Stomach smooth muscle (tissue), 2 donors: Measurements from ENCODE around the gene METTL27.
"Not testable (repeated sequence)": the region's sequence is repeated elsewhere in the genome, so short reads cannot be mapped to it uniquely, and the experiment has no call there.

ENCODE experiments used
- H3K27ac ChIP-seq: one replicate; pipeline ENCODE4 v1.7.0; 2013; ENCODE audit warnings: mild to moderate bottlenecking, low read length, inconsistent platforms
- H3K27me3 ChIP-seq, 2 donors: one replicate each; pipeline ENCODE4 v1.7.0; 2013; ENCODE audit warnings: low read length in 2 of 2; ENCODE audit not compliant: insufficient read depth in 2 of 2, control insufficient read depth in 1 of 2
- H3K36me3 ChIP-seq, 2 donors: one replicate each; pipeline ENCODE4 v1.7.0; 2013; ENCODE audit warnings: low read length in 2 of 2; ENCODE audit not compliant: control insufficient read depth in 2 of 2, insufficient read depth in 2 of 2
- H3K4me1 ChIP-seq: one replicate; pipeline ENCODE4 v1.7.0; 2013; ENCODE audit warnings: low read length; ENCODE audit not compliant: control insufficient read depth, insufficient read depth
- H3K4me3 ChIP-seq, 2 donors: one replicate each; pipeline ENCODE4 v1.7.0; 2013; ENCODE audit warnings: low read length in 2 of 2
- H3K9ac ChIP-seq, 2 donors: one replicate each; pipeline ENCODE4 v1.7.0; 2013; ENCODE audit warnings: low read length in 2 of 2, mild to moderate bottlenecking in 1 of 2
- H3K9me3 ChIP-seq, 2 donors: one replicate each; pipeline ENCODE4 v1.7.0; 2013; ENCODE audit warnings: low read length in 2 of 2; ENCODE audit not compliant: control insufficient read depth in 2 of 2
- donor health status: healthy.
- donor health status: Pancreatic carcinoma.

The METTL27 gene

GRCh38 chr7:73847941-73848723, 5.8 kb upstream of the METTL27 start:
- H3K27ac ChIP-seq = no peak overlapping the region
- H3K9me3 ChIP-seq = no peaks in the 10 kb centered on the region
- no peaks in the 10 kb centered on the region for H3K27me3 ChIP-seq
- no peaks in the 10 kb centered on the region for H3K36me3 ChIP-seq
- no peak overlapping the region for H3K4me3 ChIP-seq
- H3K4me1 ChIP-seq = peaks cover 9% of the 10 kb centered on the region
- no peak overlapping the region for H3K9ac ChIP-seq

GRCh38 chr7:73845701-73846195, 3.4 kb upstream of the METTL27 start:
- H3K27me3 ChIP-seq, H3K4me3 ChIP-seq, H3K9me3 ChIP-seq, H3K27ac ChIP-seq, H3K9ac ChIP-seq, H3K36me3 ChIP-seq: not testable (repeated sequence)
- peaks cover 20% of the 10 kb centered on the region for H3K4me1 ChIP-seq

GRCh38 chr7:73844848-73845460, 2.6 kb upstream of the METTL27 start:
- no peaks in the 10 kb centered on the region for H3K27me3 ChIP-seq
- no peak overlapping the region for H3K4me3 ChIP-seq
- no peaks in the 10 kb centered on the region for H3K36me3 ChIP-seq
- peaks cover 20% of the 10 kb centered on the region for H3K4me1 ChIP-seq
- H3K9me3 ChIP-seq = no peaks in the 10 kb centered on the region
- H3K27ac ChIP-seq = no peak overlapping the region
- no peak overlapping the region for H3K9ac ChIP-seq

GRCh38 chr7:73844131-73844547, 1.8 kb upstream of the METTL27 start:
- H3K4me1 ChIP-seq = peaks cover 14% of the 10 kb centered on the region
- no peaks in the 10 kb centered on the region for H3K27me3 ChIP-seq
- H3K27ac ChIP-seq = no peak overlapping the region
- no peaks in the 10 kb centered on the region for H3K36me3 ChIP-seq
- no peak overlapping the region for H3K9ac ChIP-seq
- H3K4me3 ChIP-seq = no peak overlapping the region
- no peaks in the 10 kb centered on the region for H3K9me3 ChIP-seq

- H3K4me1 ChIP-seq = peaks cover 13% of the 10 kb centered on the region
- no peaks in the 10 kb centered on the region for H3K9me3 ChIP-seq
- H3K27ac ChIP-seq = no peak overlapping the region
Observed at GRCh38 chr7:73841689-73842066, 638 bp downstream of the METTL27 start.

GRCh38 chr7:73840715-73841379, 1.5 kb downstream of the METTL27 start:
- H3K4me1 ChIP-seq = peaks cover 13% of the 10 kb centered on the region
- H3K9ac ChIP-seq = no peak overlapping the region
- no peak overlapping the region for H3K27ac ChIP-seq
- no peaks in the 10 kb centered on the region for H3K9me3 ChIP-seq
- no peaks in the 10 kb centered on the region for H3K27me3 ChIP-seq
- H3K36me3 ChIP-seq = no peaks in the 10 kb centered on the region
- H3K4me3 ChIP-seq = no peak overlapping the region

More at GRCh38 chr7:73841689-73842066, 638 bp downstream of the METTL27 start:
- no peaks in the 10 kb centered on the region for H3K36me3 ChIP-seq
- H3K9ac ChIP-seq = peak overlapping the region; percentile 74 to 75
- H3K4me3 ChIP-seq = peak overlapping the region; percentile 89 to 92
- no peaks in the 10 kb centered on the region for H3K27me3 ChIP-seq

- Histone ChIP-seq H3K27me3 (no peaks in the 10 kb centered on the region), H3K9ac (no peak overlapping the region), H3K9me3 (no peaks in the 10 kb centered on the region), H3K27ac (no peak overlapping the region), H3K36me3 (no peaks in the 10 kb centered on the region), H3K4me3 (no peak overlapping the region), H3K4me1 (peaks cover 13% of the 10 kb centered on the region)
Observed at GRCh38 chr7:73839743-73840714, 2.3 kb downstream of the METTL27 start.

GRCh38 chr7:73839290-73839689, 3.0 kb downstream of the METTL27 start:
- H3K4me3 ChIP-seq = no peak overlapping the region
- H3K27ac ChIP-seq = no peak overlapping the region
- H3K36me3 ChIP-seq = no peaks in the 10 kb centered on the region
- H3K27me3 ChIP-seq = no peaks in the 10 kb centered on the region
- no peak overlapping the region for H3K9ac ChIP-seq
- H3K9me3 ChIP-seq = no peaks in the 10 kb centered on the region
- peaks cover 13% of the 10 kb centered on the region for H3K4me1 ChIP-seq

- H3K36me3 ChIP-seq = no peaks in the 10 kb centered on the region
- H3K27me3 ChIP-seq = no peaks in the 10 kb centered on the region
- H3K27ac ChIP-seq = no peak overlapping the region
- H3K9ac ChIP-seq = no peak overlapping the region
- no peaks in the 10 kb centered on the region for H3K9me3 ChIP-seq
- peaks cover 13% of the 10 kb centered on the region for H3K4me1 ChIP-seq
- H3K4me3 ChIP-seq = no peak overlapping the region
Observed at GRCh38 chr7:73838642-73839041, 3.7 kb downstream of the METTL27 start.

GRCh38 chr7:73837167-73837566, 5.1 kb downstream of the METTL27 start:
- H3K9ac ChIP-seq, H3K27ac ChIP-seq, H3K4me3 ChIP-seq, H3K27me3 ChIP-seq, H3K4me1 ChIP-seq, H3K36me3 ChIP-seq, H3K9me3 ChIP-seq: not testable (repeated sequence)
